Measurements from ENCODE around the gene PAF1. TPM values are rescaled to one million over a fixed set of nuclear protein-coding genes. Genes with fewer than 3 reads are reported as not detected.
"Not testable (repeated sequence)": the region's sequence is repeated elsewhere in the genome, so short reads cannot be mapped to it uniquely, and the experiment has no call there.

Gene PAF1
- total RNA-seq, 1 experiment from 2014 or later: 901 TPM

DNA sequence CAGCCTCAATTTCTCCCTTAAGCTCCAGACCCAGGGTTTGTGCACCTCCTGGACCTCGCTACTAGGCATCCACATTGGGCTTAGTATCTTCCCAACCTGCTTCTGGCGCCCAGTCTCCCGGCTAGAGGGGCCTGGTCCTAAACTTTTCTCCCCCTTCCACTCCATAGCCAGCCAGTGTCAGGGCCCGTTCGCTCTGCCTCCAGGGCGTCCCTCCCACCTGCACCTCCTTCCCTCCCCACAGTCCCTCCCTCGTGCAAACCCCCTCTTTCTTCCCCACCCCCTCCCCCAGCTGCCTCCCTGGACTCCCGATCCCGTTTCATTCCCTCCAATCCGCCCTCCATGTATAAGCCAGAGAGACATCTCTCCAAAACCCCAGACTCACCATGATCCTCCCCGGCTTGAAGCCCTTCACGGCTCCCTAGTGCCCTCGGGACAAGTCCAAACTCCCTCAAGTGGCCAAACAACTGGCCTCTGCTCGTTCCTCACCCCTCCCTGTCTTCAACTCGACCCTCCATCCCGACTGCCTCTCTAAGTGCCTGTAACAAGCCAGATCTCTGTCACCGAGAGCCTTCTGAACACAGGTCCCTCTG is 49.7 kb downstream of the PAF1 start:
- Histone ChIP-seq H3K4me1 (ENCODE audit: control insufficient read depth, insufficient read depth, low read length) (peaks cover 37% of the 10 kb centered on the region), H3K4me3 (ENCODE audit: low read depth in 2 of 2, low read length in 2 of 2) (peak overlapping the region; percentile 38 to 60), H3K9me3 (ENCODE audit: control insufficient read depth, insufficient read depth, low read depth, low read length) (no peaks in the 10 kb centered on the region), H3K36me3 (ENCODE audit: control insufficient read depth, insufficient read depth, low read length) (peaks cover 19% of the 10 kb centered on the region), H3K27me3 (ENCODE audit: control insufficient read depth, insufficient read depth, low read length) (no peaks in the 10 kb centered on the region), H3K27ac (ENCODE audit: low read length) (peak overlapping the region; percentile 88)
- BruUV-seq (replicated peaks): no TSS peak
- ChIA-PET CTCF (interaction anchor here (0.5 to 2.4 kb wide), 13 partner anchors 9 to 298 kb away, joined by 3 to 58 read pairs (median 7); partner anchors contain the start of gene PLEKHG2), POLR2A (interaction anchor here (0.6 to 2.5 kb wide), 7 partner anchors 8 to 157 kb away, joined by 3 to 57 read pairs (median 5); partner anchors contain the start of genes RPS16 and ZFP36)
- in situ Hi-C loops (cut with HindIII; ENCODE audit: low pct_unique_long_range_greater_than_20kb, low sequenced_read_pairs): loop anchor here (5.0 to 10.0 kb wide), 2 partner anchors 46 to 124 kb away; partner anchors contain the start of gene IFNL1
- TF ChIP-seq POLR2AphosphoS5 (IDR thresholded peaks at IDR 0.05; ENCODE audit: low read depth, low read length): no peak
- TF ChIP-seq REST (IDR thresholded peaks at IDR 0.05; ENCODE audit: insufficient read depth in 1 of 2, low read depth in 2 of 2, low read length in 1 of 2): no peak
- TF ChIP-seq, protein P1, sequence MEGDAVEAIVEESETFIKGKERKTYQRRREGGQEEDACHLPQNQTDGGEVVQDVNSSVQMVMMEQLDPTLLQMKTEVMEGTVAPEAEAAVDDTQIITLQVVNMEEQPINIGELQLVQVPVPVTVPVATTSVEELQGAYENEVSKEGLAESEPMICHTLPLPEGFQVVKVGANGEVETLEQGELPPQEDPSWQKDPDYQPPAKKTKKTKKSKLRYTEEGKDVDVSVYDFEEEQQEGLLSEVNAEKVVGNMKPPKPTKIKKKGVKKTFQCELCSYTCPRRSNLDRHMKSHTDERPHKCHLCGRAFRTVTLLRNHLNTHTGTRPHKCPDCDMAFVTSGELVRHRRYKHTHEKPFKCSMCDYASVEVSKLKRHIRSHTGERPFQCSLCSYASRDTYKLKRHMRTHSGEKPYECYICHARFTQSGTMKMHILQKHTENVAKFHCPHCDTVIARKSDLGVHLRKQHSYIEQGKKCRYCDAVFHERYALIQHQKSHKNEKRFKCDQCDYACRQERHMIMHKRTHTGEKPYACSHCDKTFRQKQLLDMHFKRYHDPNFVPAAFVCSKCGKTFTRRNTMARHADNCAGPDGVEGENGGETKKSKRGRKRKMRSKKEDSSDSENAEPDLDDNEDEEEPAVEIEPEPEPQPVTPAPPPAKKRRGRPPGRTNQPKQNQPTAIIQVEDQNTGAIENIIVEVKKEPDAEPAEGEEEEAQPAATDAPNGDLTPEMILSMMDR (IDR thresholded peaks at IDR 0.05): no peak
- no peak for TF ChIP-seq SIN3A (IDR thresholded peaks at IDR 0.05; ENCODE audit: borderline replicate concordance, insufficient read depth, low read depth, low read length)
- no peak for TF ChIP-seq TCF7L2 (IDR thresholded peaks at IDR 0.05; ENCODE audit: low read depth, low read length)
- ATAC-seq (peak; percentile 34), DNase-seq (ENCODE audit: low read depth, low spot score) (no peak)
- intact Hi-C loops (cut with micrococcal nuclease; ENCODE audit: unreplicated experiment): no loop called here

DNA sequence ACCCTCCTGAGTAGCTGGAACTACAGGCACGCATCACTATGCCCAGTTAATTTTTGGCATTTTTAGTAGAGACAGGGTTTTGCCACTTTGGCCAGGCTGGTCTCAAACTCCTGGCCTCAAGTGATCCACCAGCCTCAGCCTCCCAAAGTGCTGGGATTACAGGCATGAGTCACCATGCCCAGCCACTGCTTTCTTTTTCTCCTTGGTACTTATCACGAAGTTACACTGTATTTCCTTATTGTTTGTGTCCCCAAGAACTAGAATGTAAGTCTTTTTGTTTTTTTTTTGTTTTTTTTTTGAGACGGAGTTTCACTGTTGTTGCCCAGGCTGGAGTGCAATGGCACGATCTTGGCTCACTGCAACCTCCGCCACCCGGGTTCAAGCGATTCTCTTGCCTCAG is 50.8 kb downstream of the PAF1 start:
- intact Hi-C loops (cut with micrococcal nuclease; ENCODE audit: unreplicated experiment): not testable (repeated sequence)

More for the DNA sequence above, 50.8 kb downstream of the PAF1 start:
- DNase-seq (ENCODE audit: low read depth, low spot score); H3K4me3 ChIP-seq (ENCODE audit: low read depth in 2 of 2, low read length in 2 of 2); H3K36me3 ChIP-seq (ENCODE audit: control insufficient read depth, insufficient read depth, low read length); H3K27ac ChIP-seq (ENCODE audit: low read length); ATAC-seq; BruUV-seq (replicated peaks); H3K9me3 ChIP-seq (ENCODE audit: control insufficient read depth, insufficient read depth, low read depth, low read length); H3K27me3 ChIP-seq (ENCODE audit: control insufficient read depth, insufficient read depth, low read length): not testable (repeated sequence)
- H3K4me1 ChIP-seq (ENCODE audit: control insufficient read depth, insufficient read depth, low read length): peaks cover 28% of the 10 kb centered on the region
- in situ Hi-C loops (cut with HindIII; ENCODE audit: low pct_unique_long_range_greater_than_20kb, low sequenced_read_pairs): loop anchor here (5.0 to 10.0 kb wide), 2 partner anchors 45 to 123 kb away; partner anchors contain the start of gene IFNL1
- ChIA-PET CTCF (interaction anchor here (0.7 to 0.9 kb wide), 2 partner anchors 27 to 125 kb away, joined by 3 read pairs; no protein-coding TSS in a partner anchor), POLR2A (interaction anchor here (0.7 kb wide), 1 partner anchor 91 kb away, joined by 4 read pairs; no protein-coding TSS in a partner anchor)
